ENCODE measurements around the gene TSHZ3. TPM values are rescaled to one million over a fixed set of nuclear protein-coding genes. Genes with fewer than 3 reads are reported as not detected.

TSHZ3 gene
- total RNA-seq, 1 donor from 2014 or later: 21.2 TPM

GRCh38 chr19:31254611-31255010 is 94.6 kb downstream of the TSHZ3 start:
- DNase-seq (ENCODE audit: extremely low spot score, unreplicated experiment): no peak
- Mint-ChIP-seq H3K27me3 (peaks cover 20% of the 10 kb centered on the region), H3K4me3 (no peak overlapping the region), H3K9me3 (no peaks in the 10 kb centered on the region), H3K4me1 (ENCODE audit: unreplicated experiment) (peaks cover 9% of the 10 kb centered on the region), H3K27ac (no peak overlapping the region), H3K36me3 (no peaks in the 10 kb centered on the region)
- no peak for TF ChIP-seq CTCF (conservative IDR thresholded peaks at IDR 0.05)

- Mint-ChIP-seq H3K27me3 (peaks cover 20% of the 10 kb centered on the region), H3K27ac (peak overlapping the region; percentile 14), H3K4me3 (no peak overlapping the region), H3K36me3 (no peaks in the 10 kb centered on the region), H3K9me3 (no peaks in the 10 kb centered on the region), H3K4me1 (ENCODE audit: unreplicated experiment) (peaks cover 9% of the 10 kb centered on the region)
- DNase-seq (ENCODE audit: extremely low spot score, unreplicated experiment): no peak
- no peak for TF ChIP-seq CTCF (conservative IDR thresholded peaks at IDR 0.05)
Measured at GRCh38 chr19:31254180-31254551, 95.1 kb downstream of the TSHZ3 start.

GRCh38 chr19:31253526-31254179 is 95.6 kb downstream of the TSHZ3 start:
- TF ChIP-seq CTCF (conservative IDR thresholded peaks at IDR 0.05): no peak
- no peaks in the 10 kb centered on the region for H3K36me3 Mint-ChIP-seq
- H3K4me1 Mint-ChIP-seq (ENCODE audit: unreplicated experiment): peaks cover 9% of the 10 kb centered on the region
- no peak for DNase-seq (ENCODE audit: extremely low spot score, unreplicated experiment)
- no peak overlapping the region for H3K4me3 Mint-ChIP-seq
- peak overlapping the region; percentile 14 for H3K27ac Mint-ChIP-seq
- no peaks in the 10 kb centered on the region for H3K9me3 Mint-ChIP-seq
- peaks cover 18% of the 10 kb centered on the region for H3K27me3 Mint-ChIP-seq

- DNase-seq (ENCODE audit: extremely low spot score, unreplicated experiment): no peak
- Mint-ChIP-seq H3K27me3 (peaks cover 14% of the 10 kb centered on the region), H3K9me3 (no peaks in the 10 kb centered on the region), H3K4me1 (ENCODE audit: unreplicated experiment) (peaks cover 9% of the 10 kb centered on the region), H3K36me3 (no peaks in the 10 kb centered on the region), H3K27ac (no peak overlapping the region), H3K4me3 (no peak overlapping the region)
- TF ChIP-seq CTCF (conservative IDR thresholded peaks at IDR 0.05): no peak
Measured at GRCh38 chr19:31252441-31252840, 96.8 kb downstream of the TSHZ3 start.

GRCh38 chr19:31249217-31249616 is 100.0 kb downstream of the TSHZ3 start:
- Mint-ChIP-seq H3K27ac (no peak overlapping the region), H3K9me3 (no peaks in the 10 kb centered on the region), H3K27me3 (peaks cover 11% of the 10 kb centered on the region), H3K4me3 (no peak overlapping the region), H3K36me3 (no peaks in the 10 kb centered on the region), H3K4me1 (ENCODE audit: unreplicated experiment) (peaks cover 9% of the 10 kb centered on the region)
- no peak for TF ChIP-seq CTCF (conservative IDR thresholded peaks at IDR 0.05)
- no peak for DNase-seq (ENCODE audit: extremely low spot score, unreplicated experiment)

GRCh38 chr19:31235806-31236205 is 113.4 kb downstream of the TSHZ3 start:
- H3K27ac Mint-ChIP-seq: no peak overlapping the region
- H3K4me3 Mint-ChIP-seq: no peak overlapping the region
- H3K36me3 Mint-ChIP-seq: no peaks in the 10 kb centered on the region
- peaks cover 8% of the 10 kb centered on the region for H3K27me3 Mint-ChIP-seq
- TF ChIP-seq CTCF (conservative IDR thresholded peaks at IDR 0.05): no peak
- H3K9me3 Mint-ChIP-seq: no peaks in the 10 kb centered on the region
- H3K4me1 Mint-ChIP-seq (ENCODE audit: unreplicated experiment): no peaks in the 10 kb centered on the region
- DNase-seq (ENCODE audit: extremely low spot score, unreplicated experiment): no peak

All from type B pancreatic cell (in vitro differentiated cells).